Trophoblast cell (in vitro differentiated cells and primary cell): Measurements from ENCODE around the gene PALLD.
A peak's percentile ranks its signal among the peaks of the same experiment; 100 is the strongest.

Experiments
- DNase-seq, 2 donors: peaks; one replicate each; pipeline ENCODE4 v3.0.0-alpha.2; 2016
- H2AFZ ChIP-seq: 2 replicates; pipeline ENCODE4 v1.6.1; 2013; ENCODE audit warnings: low read length, moderate library complexity, mild to moderate bottlenecking; ENCODE audit not compliant: insufficient read depth, poor library complexity
- H2AK5ac ChIP-seq: 2 replicates; pipeline ENCODE4 v1.6.1; 2013; ENCODE audit warnings: mild to moderate bottlenecking, low read length
- H2BK120ac ChIP-seq: 2 replicates; pipeline ENCODE4 v1.6.1; 2013; ENCODE audit warnings: low read length, mild to moderate bottlenecking, moderate library complexity; ENCODE audit not compliant: insufficient read depth, poor library complexity
- H2BK12ac ChIP-seq: 2 replicates; pipeline ENCODE4 v1.6.1; 2013; ENCODE audit warnings: mild to moderate bottlenecking, low read length, moderate library complexity
- H2BK5ac ChIP-seq: 2 replicates; pipeline ENCODE4 v1.6.1; 2013; ENCODE audit warnings: low read length, low read depth, moderate library complexity, mild to moderate bottlenecking; ENCODE audit not compliant: poor library complexity
- H3K14ac ChIP-seq: 2 replicates; pipeline ENCODE4 v1.6.1; 2013; ENCODE audit warnings: mild to moderate bottlenecking, low read length
- H3K18ac ChIP-seq: 2 replicates; pipeline ENCODE4 v1.6.1; 2013; ENCODE audit warnings: mild to moderate bottlenecking, low read length
- H3K23ac ChIP-seq: 2 replicates; pipeline ENCODE4 v1.6.1; 2013; ENCODE audit warnings: low read length
- H3K27ac ChIP-seq: 2 replicates; pipeline ENCODE4 v1.5.1; 2013; ENCODE audit warnings: low read depth, mild to moderate bottlenecking, inconsistent platforms, low read length, moderate library complexity
- H3K27me3 ChIP-seq: 2 replicates; pipeline ENCODE4 v1.6.1; 2013; ENCODE audit warnings: inconsistent platforms, mild to moderate bottlenecking, low read length, moderate library complexity; ENCODE audit not compliant: insufficient read depth
- H3K36me3 ChIP-seq, 2 experiments: 1 replicate in 1 of 2; 2 replicates in 1 of 2; pipeline ENCODE4 v1.6.1; 2013; ENCODE audit warnings: low read length in 2 of 2, mild to moderate bottlenecking in 2 of 2, moderate library complexity in 1 of 2; ENCODE audit not compliant: insufficient read depth in 2 of 2, control insufficient read depth in 1 of 2
- H3K4ac ChIP-seq: 2 replicates; pipeline ENCODE4 v1.6.1; 2013; ENCODE audit warnings: low read depth, mild to moderate bottlenecking, low read length, moderate library complexity
- H3K4me1 ChIP-seq, 2 experiments: 1 replicate in 1 of 2; 2 replicates in 1 of 2; pipeline ENCODE4 v1.6.1; 2013; ENCODE audit warnings: low read length in 2 of 2, mild to moderate bottlenecking in 2 of 2, moderate library complexity in 1 of 2; ENCODE audit not compliant: insufficient read depth in 2 of 2, control insufficient read depth in 1 of 2
- H3K4me2 ChIP-seq: 2 replicates; pipeline ENCODE4 v1.6.1; 2013; ENCODE audit warnings: inconsistent platforms, mild to moderate bottlenecking, low read length, moderate library complexity
- H3K4me3 ChIP-seq: 2 replicates; pipeline ENCODE4 v1.5.1; 2013; ENCODE audit warnings: mild to moderate bottlenecking, low read depth, low read length, inconsistent platforms
- H3K79me1 ChIP-seq: one replicate; pipeline ENCODE4 v1.6.1; 2013; ENCODE audit warnings: low read length
- H3K79me2 ChIP-seq: 2 replicates; pipeline ENCODE4 v1.6.1; 2013; ENCODE audit warnings: low read length, mild to moderate bottlenecking; ENCODE audit not compliant: control insufficient read depth, insufficient read depth, poor library complexity
- H3K9ac ChIP-seq: 2 replicates; pipeline ENCODE4 v1.6.1; 2013; ENCODE audit warnings: mild to moderate bottlenecking, low read length
- H3K9me3 ChIP-seq: 2 replicates; pipeline ENCODE4 v1.6.1; 2013; ENCODE audit warnings: low read depth, mild to moderate bottlenecking, control low read depth, inconsistent platforms, low read length; ENCODE audit not compliant: insufficient read depth
- H4K12ac ChIP-seq: 2 replicates; pipeline ENCODE4 v1.6.1; 2013; ENCODE audit warnings: low read depth, mild to moderate bottlenecking, low read length, moderate library complexity
- H4K8ac ChIP-seq: 2 replicates; pipeline ENCODE4 v1.6.1; 2013; ENCODE audit warnings: low read depth, mild to moderate bottlenecking, low read length, moderate library complexity
- H4K91ac ChIP-seq: one replicate; pipeline ENCODE4 v1.6.1; 2013; ENCODE audit warnings: low read depth, mild to moderate bottlenecking, low read length, moderate library complexity
- WGBS: extraction: QIAGEN DNeasy Blood & Tissue Kit; methylation state at CpG from one replicate; pipeline ENCODE4 v1.1.7; 2013; ENCODE audit warnings: missing lambda C conversion rate; ENCODE audit not compliant: insufficient read length, insufficient coverage; ENCODE audit errors: extremely low coverage; 5-methylcytosine and 5-hydroxymethylcytosine counted together

Gene PALLD

GRCh38 chr4:168888715-168889215 is 391.9 kb downstream of the PALLD start:
- Histone ChIP-seq H2BK12ac (no peak overlapping the region), H3K79me1 (peaks cover 2% of the 10 kb centered on the region), H3K4ac (peak overlapping the region; percentile 49), H2AK5ac (no peak overlapping the region), H3K14ac (no peak overlapping the region), H3K79me2 (peaks cover 4% of the 10 kb centered on the region), H3K4me2 (no peak overlapping the region), H2BK5ac (no peak overlapping the region), H3K36me3 (peaks cover 14 to 34% of the 10 kb centered on the region in 2 experiments), H4K12ac (no peak overlapping the region), H3K23ac (no peak overlapping the region), H4K91ac (no peak overlapping the region), H3K9ac (no peak overlapping the region), H2AFZ (no peak overlapping the region), H4K8ac (no peak overlapping the region), H2BK120ac (no peak overlapping the region), H3K18ac (no peak overlapping the region), H3K4me1 (peaks cover 5 to 9% of the 10 kb centered on the region in 2 experiments), H3K9me3 (no peaks in the 10 kb centered on the region), H3K27me3 (no peaks in the 10 kb centered on the region), H3K27ac (no peak overlapping the region), H3K4me3 (no peak overlapping the region)
- no peak for DNase-seq
- no CpG with 5 or more reads among the region's 6 CpGs for WGBS

DNA sequence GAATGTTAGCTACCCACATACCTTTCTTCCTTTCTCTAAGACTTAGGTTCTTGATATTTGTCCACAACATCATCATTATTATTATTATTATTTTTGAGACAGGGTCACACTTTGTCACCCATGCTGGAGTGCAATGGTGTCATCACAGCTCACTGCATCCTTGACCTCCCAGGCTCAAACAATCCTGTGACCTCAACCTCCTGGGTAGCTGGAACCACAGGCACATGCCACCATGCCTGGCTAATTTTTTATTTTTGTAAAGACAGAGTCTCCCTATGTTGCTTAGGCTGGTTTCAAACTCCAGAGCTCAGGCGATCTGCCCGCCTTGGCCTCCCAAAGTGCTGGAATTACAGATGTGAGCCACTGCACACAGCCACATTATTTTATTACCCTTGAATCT is 394.2 kb downstream of the PALLD start:
- Histone ChIP-seq H3K27ac (no peak overlapping the region), H2AK5ac (no peak overlapping the region), H4K8ac (no peak overlapping the region), H2BK5ac (no peak overlapping the region), H4K91ac (no peak overlapping the region), H3K4me1 (peaks cover 3 to 6% of the 10 kb centered on the region in 2 experiments), H3K79me1 (peaks cover 2% of the 10 kb centered on the region), H3K27me3 (no peaks in the 10 kb centered on the region), H3K9ac (no peak overlapping the region), H3K36me3 (peaks cover 20 to 40% of the 10 kb centered on the region in 2 experiments), H3K79me2 (peaks cover 2% of the 10 kb centered on the region), H3K4me3 (no peak overlapping the region), H3K9me3 (no peaks in the 10 kb centered on the region), H2AFZ (no peak overlapping the region), H3K14ac (no peak overlapping the region), H3K23ac (no peak overlapping the region), H4K12ac (no peak overlapping the region), H2BK12ac (no peak overlapping the region), H3K4ac (no peak overlapping the region), H3K18ac (no peak overlapping the region), H3K4me2 (no peak overlapping the region), H2BK120ac (no peak overlapping the region)
- DNase-seq: no peak
- WGBS: no CpG with 5 or more reads among the region's 2 CpGs

- Histone ChIP-seq H3K4me2 (no peak overlapping the region), H3K9me3 (no peaks in the 10 kb centered on the region), H3K27ac (no peak overlapping the region), H2BK12ac (no peak overlapping the region), H3K9ac (no peak overlapping the region), H3K79me2 (peaks cover 2% of the 10 kb centered on the region), H3K4me3 (no peak overlapping the region), H3K4ac (no peak overlapping the region), H3K14ac (no peak overlapping the region), H4K8ac (no peak overlapping the region), H2AFZ (no peak overlapping the region), H3K27me3 (no peaks in the 10 kb centered on the region), H3K4me1 (peaks cover 3% of the 10 kb centered on the region in 2 experiments), H3K23ac (no peak overlapping the region), H3K79me1 (peaks cover 2% of the 10 kb centered on the region), H2BK120ac (no peak overlapping the region), H3K36me3 (peaks cover 18 to 40% of the 10 kb centered on the region in 2 experiments), H4K91ac (no peak overlapping the region), H2BK5ac (no peak overlapping the region), H4K12ac (no peak overlapping the region), H2AK5ac (no peak overlapping the region), H3K18ac (no peak overlapping the region)
- WGBS: no CpG with 5 or more reads among the region's 3 CpGs
- DNase-seq: no peak
These were observed 394.8 kb downstream of the PALLD start for GRCh38 chr4:168891688-168892087.

GRCh38 chr4:168892475-168892874 is 395.6 kb downstream of the PALLD start:
- peaks cover 0 to under 1% of the 10 kb centered on the region in 2 experiments for H3K4me1 ChIP-seq
- peaks cover 23 to 42% of the 10 kb centered on the region in 2 experiments for H3K36me3 ChIP-seq
- no peak overlapping the region for H2BK120ac ChIP-seq
- no peak overlapping the region for H3K4me3 ChIP-seq
- H3K79me1 ChIP-seq: peaks cover 2% of the 10 kb centered on the region
- no peaks in the 10 kb centered on the region for H3K27me3 ChIP-seq
- no peak overlapping the region for H2BK12ac ChIP-seq
- no peaks in the 10 kb centered on the region for H3K79me2 ChIP-seq
- H4K12ac ChIP-seq: no peak overlapping the region
- H3K14ac ChIP-seq: no peak overlapping the region
- no peak for DNase-seq
- H3K4ac ChIP-seq: no peak overlapping the region
- no peak overlapping the region for H4K91ac ChIP-seq
- H2AFZ ChIP-seq: no peak overlapping the region
- H3K23ac ChIP-seq: no peak overlapping the region
- H3K9ac ChIP-seq: no peak overlapping the region
- H3K9me3 ChIP-seq: no peaks in the 10 kb centered on the region
- no peak overlapping the region for H3K18ac ChIP-seq
- H2AK5ac ChIP-seq: no peak overlapping the region
- H2BK5ac ChIP-seq: no peak overlapping the region
- H3K27ac ChIP-seq: no peak overlapping the region
- no peak overlapping the region for H4K8ac ChIP-seq
- no peak overlapping the region for H3K4me2 ChIP-seq
